H1 (cell line): ENCODE measurements around the gene AVL9. TPM values are rescaled to one million over a fixed set of nuclear protein-coding genes. Genes with fewer than 3 reads are reported as not detected.
A peak's percentile ranks its signal among the peaks of the same experiment; 100 is the strongest.

Experiments used
- CTCF ChIA-PET: fragments of 300-600 bp; sonication (Branson Sonifier 250); formaldehyde crosslinking; loops from one replicate; lab custom pipeline; 2021; ENCODE audit not compliant: partially characterized antibody; lab: Charles Lee
- POLR2A ChIA-PET: fragments of 300-600 bp; sonication (Branson Sonifier 250); formaldehyde crosslinking; loops from one replicate; lab custom pipeline; 2021; ENCODE audit warnings: inconsistent platforms; ENCODE audit not compliant: partially characterized antibody; lab: Charles Lee
- DNase-seq, 2 experiments: peaks; one replicate each; pipeline versions ENCODE4 v3.0.0 to v3.0.0-alpha.2; 2010 to 2022; ENCODE audit warnings: low spot score in 2 of 2, low read depth in 1 of 2, mixed read lengths in 1 of 2
- FAIRE-seq: peaks from 2 replicates; lab custom pipeline; 2011; peaks lifted over from hg19 to GRCh38; lab: Jason Lieb, UNC
- H2AFZ ChIP-seq: 2 replicates; pipeline ENCODE4 v1.8.1; 2012; ENCODE audit warnings: low read length, inconsistent platforms
- H2AK5ac ChIP-seq: 2 replicates; pipeline ENCODE4 v1.6.1; 2013; ENCODE audit warnings: low read depth, low read length
- H2BK120ac ChIP-seq: replicated peaks from 2 replicates; pipeline ENCODE3; 2013; ENCODE audit warnings: low read depth, low read length, inconsistent platforms
- H2BK12ac ChIP-seq: 2 replicates; pipeline ENCODE4 v1.6.1; 2013; ENCODE audit warnings: low read depth, low read length
- H2BK15ac ChIP-seq: 2 replicates; pipeline ENCODE4 v1.6.1; 2013; ENCODE audit warnings: low read length
- H2BK20ac ChIP-seq: 2 replicates; pipeline ENCODE4 v1.6.1; 2013; ENCODE audit warnings: low read length
- H2BK5ac ChIP-seq: 2 replicates; pipeline ENCODE4 v1.6.1; 2013; ENCODE audit warnings: low read depth, low read length
- H3K14ac ChIP-seq: 2 replicates; pipeline ENCODE4 v1.6.1; 2013; ENCODE audit warnings: inconsistent platforms; ENCODE audit not compliant: insufficient read length
- H3K18ac ChIP-seq: 2 replicates; pipeline ENCODE4 v1.6.1; 2013; ENCODE audit warnings: low read length; ENCODE audit errors: extremely low read depth
- H3K23ac ChIP-seq: 2 replicates; pipeline ENCODE4 v1.6.1; 2013; ENCODE audit warnings: inconsistent platforms; ENCODE audit not compliant: insufficient read length
- H3K23me2 ChIP-seq: 2 replicates; pipeline ENCODE4 v1.6.1; 2013; ENCODE audit warnings: low read depth, low read length
- H3K27ac ChIP-seq: 2 replicates; pipeline ENCODE4 v1.6.1; 2011; ENCODE audit warnings: low read depth, low read length, inconsistent platforms
- H3K27me3 ChIP-seq, 4 experiments: replicated peaks in 1 of 4; 1 replicate in 1 of 4; 2 replicates in 3 of 4; pipeline versions ENCODE4 v1.6.1 to v1.8.1; 2011 to 2013; ENCODE audit warnings: low read length in 3 of 4, mild to moderate bottlenecking in 3 of 4, inconsistent platforms in 2 of 4, mixed read lengths in 2 of 4, moderate library complexity in 1 of 4; ENCODE audit not compliant: control insufficient read depth in 3 of 4, insufficient read depth in 3 of 4; ENCODE audit errors: extremely low read depth in 1 of 4
- H3K36me3 ChIP-seq, 4 experiments: 2 replicates each; pipeline versions ENCODE4 v1.6.1 to v1.8.1; 2011 to 2013; ENCODE audit warnings: mild to moderate bottlenecking in 4 of 4, low read length in 3 of 4, moderate library complexity in 2 of 4, control low read depth in 1 of 4, inconsistent platforms in 1 of 4; ENCODE audit not compliant: insufficient read depth in 4 of 4, control insufficient read depth in 2 of 4
- H3K4ac ChIP-seq: replicated peaks from 2 replicates; pipeline ENCODE3; 2013; ENCODE audit warnings: low read length, low read depth, mixed read lengths, inconsistent platforms; ENCODE audit not compliant: insufficient read length
- H3K4me1 ChIP-seq, 4 experiments: replicated peaks in 1 of 4; 1 replicate in 1 of 4; 2 replicates in 3 of 4; pipeline versions ENCODE4 v1.6.1 to v1.8.1; 2011 to 2013; ENCODE audit warnings: low read length in 3 of 4, inconsistent platforms in 2 of 4, mixed read lengths in 1 of 4; ENCODE audit not compliant: insufficient read depth in 4 of 4, control insufficient read depth in 3 of 4
- H3K4me2 ChIP-seq, 2 experiments: 2 replicates each; pipeline versions ENCODE4 v1.6.1 to v1.8.1; 2011 to 2013; ENCODE audit warnings: low read depth in 2 of 2, low read length in 2 of 2, control low read depth in 1 of 2, inconsistent platforms in 1 of 2, mild to moderate bottlenecking in 1 of 2; ENCODE audit not compliant: insufficient read depth in 1 of 2
- H3K4me3 ChIP-seq, 4 experiments: fragments of 200-600, 300-600 bp in 1 of 4; sonication (generic), shearing (Covaris generic), sonication (Bioruptor Twin) in 1 of 4; 2 replicates each; pipeline versions ENCODE4 v1.5.1 to v1.8.1; 2011 to 2016; ENCODE audit warnings: low read length in 4 of 4, low read depth in 3 of 4, control low read depth in 2 of 4, inconsistent platforms in 2 of 4, mild to moderate bottlenecking in 2 of 4, mixed read lengths in 1 of 4, moderate library complexity in 1 of 4; ENCODE audit not compliant: insufficient read depth in 2 of 4; ENCODE audit errors: extremely low read depth in 1 of 4
- H3K56ac ChIP-seq: replicated peaks from 2 replicates; pipeline ENCODE3; 2013; ENCODE audit warnings: low read depth, mild to moderate bottlenecking, mixed read lengths, low read length, inconsistent platforms; ENCODE audit not compliant: insufficient read length
- H3K79me1 ChIP-seq: 2 replicates; pipeline ENCODE4 v1.6.1; 2013; ENCODE audit warnings: low read depth, low read length, control low read depth
- H3K79me2 ChIP-seq, 2 experiments: 2 replicates each; pipeline versions ENCODE4 v1.6.1 to v1.8.1; 2012 to 2013; ENCODE audit warnings: low read length in 2 of 2, mild to moderate bottlenecking in 2 of 2, inconsistent platforms in 1 of 2; ENCODE audit not compliant: insufficient read depth in 2 of 2, control insufficient read depth in 1 of 2
- H3K9ac ChIP-seq, 4 experiments: replicated peaks in 1 of 4; 1 replicate in 1 of 4; 2 replicates in 3 of 4; pipeline versions ENCODE4 v1.6.1 to v1.8.1; 2011 to 2013; ENCODE audit warnings: low read depth in 3 of 4, low read length in 3 of 4, control low read depth in 2 of 4, mild to moderate bottlenecking in 2 of 4, moderate library complexity in 2 of 4, inconsistent platforms in 1 of 4; ENCODE audit errors: extremely low read depth in 1 of 4
- H3K9me3 ChIP-seq, 2 experiments: 2 replicates each; pipeline versions ENCODE4 v1.6.1 to v1.8.1; 2012 to 2013; ENCODE audit warnings: mild to moderate bottlenecking in 2 of 2, moderate library complexity in 2 of 2, control low read depth in 1 of 2, inconsistent platforms in 1 of 2, low read depth in 1 of 2, low read length in 1 of 2, mixed read lengths in 1 of 2; ENCODE audit not compliant: insufficient read depth in 2 of 2
- H4K20me1 ChIP-seq, 2 experiments: replicated peaks in 1 of 2; 2 replicates each; pipeline versions ENCODE3 to v1.8.1; 2011 to 2013; ENCODE audit warnings: inconsistent platforms in 2 of 2, low read length in 2 of 2, mild to moderate bottlenecking in 1 of 2; ENCODE audit not compliant: insufficient read depth in 2 of 2, control insufficient read depth in 1 of 2
- H4K5ac ChIP-seq: 2 replicates; pipeline ENCODE4 v1.6.1; 2013; ENCODE audit warnings: low read length, low read depth, mixed read lengths, inconsistent platforms; ENCODE audit not compliant: insufficient read length
- H4K8ac ChIP-seq: 2 replicates; pipeline ENCODE4 v1.8.0; 2013; ENCODE audit warnings: mild to moderate bottlenecking, moderate library complexity, low read length, inconsistent platforms; ENCODE audit not compliant: insufficient read depth; ENCODE audit errors: extremely low read depth
- H4K91ac ChIP-seq: replicated peaks from 2 replicates; pipeline ENCODE3; 2013; ENCODE audit warnings: low read length, mixed read lengths, inconsistent platforms; ENCODE audit not compliant: insufficient read length
- BACH1 ChIP-seq: IDR thresholded peaks from 2 replicates; pipeline ENCODE4 v1.6.1; 2012; ENCODE audit warnings: low read length, improper control_type of control experiment
- CBX8 ChIP-seq: fragments of 300-800, 300-1000 bp; sonication (generic); IDR thresholded peaks from 2 replicates; pipeline ENCODE4 v1.7.1; 2016; ENCODE audit warnings: low read depth, low read length, borderline replicate concordance
- CEBPB ChIP-seq: IDR thresholded peaks from 2 replicates; pipeline ENCODE4 v1.6.1; 2012; ENCODE audit warnings: low read depth, low read length
- CHD1 ChIP-seq: IDR thresholded peaks from 2 replicates; pipeline ENCODE4 v1.6.1; 2012; ENCODE audit warnings: low read depth, low read length, improper control_type of control experiment
- EGR1 ChIP-seq: IDR thresholded peaks from 2 replicates; pipeline ENCODE4 v1.6.1; 2011; ENCODE audit warnings: low read depth, low read length, borderline replicate concordance
- HDAC2 ChIP-seq, 2 experiments: fragments of 300-600 bp in 1 of 2; sonication (generic) in 1 of 2; IDR thresholded peaks; 2 replicates each; pipeline ENCODE4 v1.6.1; 2011 to 2012; ENCODE audit warnings: low read depth in 2 of 2, low read length in 2 of 2, mild to moderate bottlenecking in 2 of 2, moderate library complexity in 2 of 2, borderline replicate concordance in 1 of 2, inconsistent platforms in 1 of 2
- JUN ChIP-seq: IDR thresholded peaks from 2 replicates; pipeline ENCODE4 v1.6.1; 2011; ENCODE audit warnings: low read depth, mild to moderate bottlenecking, improper control_type of control experiment, low read length
- KDM5A ChIP-seq: fragments of 200-600 bp; IDR thresholded peaks from 2 replicates; pipeline ENCODE4 v1.7.1; 2012; ENCODE audit warnings: mild to moderate bottlenecking, low read length, inconsistent platforms, mixed read lengths
- WGBS, 2 experiments: shearing (Covaris generic) in 1 of 2; methylation state at CpG; one replicate each; pipeline versions ENCODE4 v1.1.6 to v1.1.7; 2013 to 2015; ENCODE audit warnings: low lambda C conversion rate in 2 of 2, mixed read lengths in 2 of 2, inconsistent platforms in 1 of 2, low coverage in 1 of 2, missing lambda C conversion rate in 1 of 2; ENCODE audit not compliant: insufficient replicate concordance in 2 of 2, insufficient coverage in 1 of 2, insufficient read length in 1 of 2; ENCODE audit errors: extremely low coverage in 1 of 2, missing lambda C conversion rate in 1 of 2; 5-methylcytosine and 5-hydroxymethylcytosine counted together
- long read RNA-seq, 2 experiments: library from RNA in 1 of 2; library from capped mRNA in 1 of 2; stranded (forward); transcript quantifications; one replicate each; pipeline ENCODE4 v2.0.0, GENCODE V29; 2021; ENCODE audit warnings: inconsistent platforms in 1 of 2
- polyA minus RNA-seq, 3 experiments: library from RNA; depleted of rRNA, polyadenylated mRNA; stranded (reverse); fragments of >200 nt; gene quantifications; 1 replicate in 2 of 3; 2 replicates in 1 of 3; pipeline ENCODE4 v1.2.3, GENCODE V29; 2011
- polyA plus RNA-seq, 7 experiments: library from polyadenylated mRNA; depleted of rRNA in 3 of 7; stranded (reverse) in 5 of 7; unstranded in 2 of 7; fragments of >200 nt in 5 of 7; fragments of 200-250 nt in 2 of 7; gene quantifications; 1 replicate in 5 of 7; 2 replicates in 1 of 7; 4 replicates in 1 of 7; pipeline versions ENCODE4 v1.2.1 to v1.2.3, GENCODE V29; 2011 to 2013; ENCODE audit warnings: missing spikeins in 2 of 7, mixed read lengths in 2 of 7
- total RNA-seq: library from RNA; stranded (reverse); fragmentation: NEBNext Ultra II Directional; extraction: Animal tissue kit (Norgen Biotek cat#: 25700); gene quantifications from 2 replicates; pipeline ENCODE4 v1.2.1, GENCODE V29; 2021

Gene AVL9
- 42.1 and 43.6 TPM in 2 replicates for total RNA-seq
- 11.6 and 15.5 TPM in 2 replicates for polyA plus RNA-seq (2011; rRNA removed)
- polyA plus RNA-seq (2011; cell fraction: cytosol; rRNA removed) = 13.8 TPM
- polyA plus RNA-seq (2011; cell fraction: nucleus; rRNA removed) = 18.0 TPM
- 14.1 to 29.8 TPM (median 26.3 TPM) in 4 replicates for polyA plus RNA-seq (2012, experiment 1 of 2)
- 4.3 TPM for polyA plus RNA-seq (2012, experiment 2 of 2)
- polyA plus RNA-seq (2013, experiment 1 of 2) = 10.4 TPM
- 12.1 TPM for polyA plus RNA-seq (2013, experiment 2 of 2)
- polyA minus RNA-seq (2011; rRNA and poly(A)+ RNA removed) = 43.3 and 59.3 TPM in 2 replicates
- polyA minus RNA-seq (2011; cell fraction: cytosol; rRNA and poly(A)+ RNA removed) = 14.6 TPM
- 40.9 TPM for polyA minus RNA-seq (2011; cell fraction: nucleus; rRNA and poly(A)+ RNA removed)
- long read RNA-seq, experiment 1, full-length matches to known transcripts = 3 of 25 reads
- long read RNA-seq, experiment 1, partial matches to known transcripts = 3 of 25 reads
- long read RNA-seq, experiment 1, other reads (novel, unspliced or antisense) = 19 of 25 reads
- long read RNA-seq, experiment 2, partial matches to known transcripts = 2 of 8 reads
- long read RNA-seq, experiment 2, other reads (novel, unspliced or antisense) = 6 of 8 reads

DNA sequence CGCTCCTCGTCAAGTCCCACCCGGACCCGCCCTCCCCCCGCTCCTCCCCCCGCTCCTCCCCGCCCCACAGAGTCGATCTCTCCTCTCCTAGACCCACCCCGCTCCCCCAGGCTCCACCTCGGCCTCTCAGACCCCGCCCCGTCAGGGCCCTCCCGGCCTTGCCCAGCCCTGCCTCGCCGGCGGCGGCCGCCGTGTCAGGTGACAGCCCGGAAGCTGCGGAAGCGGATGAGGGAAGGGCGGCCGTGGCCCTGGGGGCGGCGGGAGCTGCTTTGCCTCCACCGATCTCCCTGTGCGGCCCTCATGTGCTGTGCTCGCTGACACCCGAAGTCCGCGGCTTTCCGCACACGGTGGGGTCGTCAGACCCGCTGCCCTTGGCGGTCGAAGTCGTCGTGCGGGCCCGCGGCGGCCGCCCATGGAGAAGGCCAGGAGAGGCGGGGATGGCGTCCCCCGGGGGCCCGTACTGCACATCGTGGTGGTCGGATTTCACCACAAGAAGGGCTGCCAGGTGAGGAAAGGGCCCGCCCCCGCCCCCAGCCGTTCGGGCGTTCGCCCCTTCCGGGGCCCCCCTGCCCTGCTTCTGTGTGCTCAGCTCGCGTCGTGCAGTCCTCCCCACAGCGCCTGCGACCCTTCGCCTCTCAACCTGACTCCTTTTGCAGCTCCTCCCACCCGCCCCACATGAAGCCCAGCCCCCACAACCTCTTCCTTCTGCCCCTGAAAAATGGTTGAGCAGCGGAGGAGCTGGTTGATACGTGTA lies at the start of gene AVL9:
AVL9 (plus strand) TSS at position 192 of the 754 bp plus-strand sequence; CDS start at position 413, 221 bp downstream.
- no peak within 1 kb of the TSS for H3K14ac ChIP-seq
- H3K56ac ChIP-seq = peak within 1 kb of the TSS; percentile 98
- no peaks in the 10 kb centered on the region for H3K9me3 ChIP-seq
- H3K4me3 ChIP-seq = peak within 1 kb of the TSS; percentile 81 to 95 (median 84)
- no peaks in the 10 kb centered on the region for H3K23me2 ChIP-seq
- H4K5ac ChIP-seq = peak within 1 kb of the TSS; percentile 94
- H3K4me2 ChIP-seq = peak within 1 kb of the TSS; percentile 67 to 70
- H2BK20ac ChIP-seq = no peak within 1 kb of the TSS
- peak within 1 kb of the TSS; percentile 91 for H3K27ac ChIP-seq
- H4K8ac ChIP-seq = peak within 1 kb of the TSS; percentile 98
- peaks cover 0 to 6% (median 0%) of the 10 kb centered on the region in 4 experiments; a peak in 2 of 7 replicates for H3K4me1 ChIP-seq
- peak within 1 kb of the TSS; percentile 87 to 93 (median 90) for H3K9ac ChIP-seq
- H2BK12ac ChIP-seq = no peak within 1 kb of the TSS
- no peaks in the 10 kb centered on the region for H3K27me3 ChIP-seq
- H2BK5ac ChIP-seq = peak within 1 kb of the TSS; percentile 97
- no peaks in the 10 kb centered on the region for H4K20me1 ChIP-seq
- H3K79me2 ChIP-seq = peaks cover 11 to 53% of the 10 kb centered on the region in 2 experiments
- H3K79me1 ChIP-seq = no peaks in the 10 kb centered on the region
- peak within 1 kb of the TSS; percentile 34; the same call in 1 of the 2 replicates for H2AFZ ChIP-seq
- peak within 1 kb of the TSS; percentile 85 for H4K91ac ChIP-seq
- H3K4ac ChIP-seq = peak within 1 kb of the TSS; percentile 85
- no peak for FAIRE-seq
- H3K18ac ChIP-seq = peak within 1 kb of the TSS; percentile 96
- H3K23ac ChIP-seq = no peak within 1 kb of the TSS
- H2BK15ac ChIP-seq = peak within 1 kb of the TSS; percentile 81; the same call in 1 of the 2 replicates
- ChIA-PET POLR2A (interaction anchor here (0.5 to 2.4 kb wide), 24 partner anchors 10 to 461 kb away, joined by 3 to 15 read pairs (median 4); no protein-coding TSS in a partner anchor), CTCF (interaction anchor here (0.6 to 1.6 kb wide), 3 partner anchors 10 to 46 kb away, joined by 3 to 4 read pairs (median 3); no protein-coding TSS in a partner anchor)
- no peak within 1 kb of the TSS for H2BK120ac ChIP-seq
- DNase-seq = peak; percentile 89 to 97
- peaks cover 0 to 4% (median 0%) of the 10 kb centered on the region in 4 experiments; a peak in 1 of 8 replicates for H3K36me3 ChIP-seq
- no peak within 1 kb of the TSS for H2AK5ac ChIP-seq
- 1% methylated on average over 53 of the region's 67 CpGs; no CpG with 5 or more reads in 1 of the 2 experiments for WGBS, 2 experiments
- 0 out of 2 replicates have a peak, but pooled peaks have one; percentile 4 for TF ChIP-seq EGR1
- TF ChIP-seq CHD1 = no peak
- no peak for TF ChIP-seq JUN
- no peak for TF ChIP-seq CBX8
- TF ChIP-seq HDAC2 (IDR thresholded peaks at IDR 0.05; ENCODE audit: borderline replicate concordance in 1 of 2, low read depth in 2 of 2, low read length in 2 of 2) = no peak; a peak in 1 of 4 replicates
- TF ChIP-seq KDM5A = peak; percentile 27; the same call in 1 of the 2 replicates
- TF ChIP-seq CEBPB = no peak
- TF ChIP-seq BACH1 = no peak
